Vagina (tissue), 2 donors: ENCODE results near the gene PIH1D1.

ENCODE experiments used
- POLR2A ChIP-seq, 2 donors: fragments of 450-650 bp; IDR thresholded peaks; one replicate each; pipeline ENCODE4 v1.6.1; 2017; ENCODE audit warnings: antibody characterized with exemption in 2 of 2, mild to moderate bottlenecking in 2 of 2, moderate library complexity in 2 of 2
- TF ChIP-seq, protein P1 (sequence below), 3 experiments: fragments of 450-650 bp in 2 of 3; fragments of 200-600 bp in 1 of 3; sonication (generic) in 1 of 3; IDR thresholded peaks; one replicate each; pipeline ENCODE4 v1.5.1; 2017 to 2019; ENCODE audit warnings: antibody characterized with exemption in 3 of 3, mild to moderate bottlenecking in 2 of 3, moderate library complexity in 2 of 3

DNA sequence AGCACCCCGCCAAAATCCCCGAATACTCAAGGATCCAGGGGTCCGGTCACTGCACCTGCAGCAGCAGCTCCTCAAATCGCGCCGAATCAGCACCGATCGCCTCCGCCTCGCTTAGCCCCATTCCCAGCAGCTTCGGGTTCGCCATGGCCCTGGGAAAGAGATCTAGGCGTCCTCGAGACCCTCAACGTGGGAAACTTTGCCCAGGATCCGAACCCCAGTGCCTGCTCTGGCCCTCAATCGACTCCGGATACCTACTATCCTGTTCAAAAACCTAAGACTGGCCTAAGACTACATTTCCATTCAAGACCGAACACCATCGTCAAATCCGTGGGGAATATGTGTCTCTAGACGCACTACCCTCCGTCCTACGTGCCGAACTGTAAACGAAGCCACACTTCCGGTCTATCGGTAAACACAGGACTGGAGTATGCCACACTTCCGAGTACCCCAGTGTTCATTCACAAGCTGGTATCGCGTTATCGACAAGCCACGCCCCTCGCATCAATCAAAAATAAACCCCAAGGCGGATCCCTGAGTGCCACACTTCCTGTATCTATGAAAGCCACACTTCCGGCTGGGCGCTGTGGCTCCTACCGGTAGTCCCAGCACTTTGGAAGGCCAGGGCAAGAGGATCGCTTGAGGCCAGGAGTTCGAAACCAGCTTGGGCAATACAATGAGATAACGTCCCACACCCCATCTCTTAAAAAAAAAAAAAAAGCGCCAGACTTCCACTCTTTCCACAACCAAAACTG lies at the start of gene PIH1D1:
- TF ChIP-seq, protein P1, sequence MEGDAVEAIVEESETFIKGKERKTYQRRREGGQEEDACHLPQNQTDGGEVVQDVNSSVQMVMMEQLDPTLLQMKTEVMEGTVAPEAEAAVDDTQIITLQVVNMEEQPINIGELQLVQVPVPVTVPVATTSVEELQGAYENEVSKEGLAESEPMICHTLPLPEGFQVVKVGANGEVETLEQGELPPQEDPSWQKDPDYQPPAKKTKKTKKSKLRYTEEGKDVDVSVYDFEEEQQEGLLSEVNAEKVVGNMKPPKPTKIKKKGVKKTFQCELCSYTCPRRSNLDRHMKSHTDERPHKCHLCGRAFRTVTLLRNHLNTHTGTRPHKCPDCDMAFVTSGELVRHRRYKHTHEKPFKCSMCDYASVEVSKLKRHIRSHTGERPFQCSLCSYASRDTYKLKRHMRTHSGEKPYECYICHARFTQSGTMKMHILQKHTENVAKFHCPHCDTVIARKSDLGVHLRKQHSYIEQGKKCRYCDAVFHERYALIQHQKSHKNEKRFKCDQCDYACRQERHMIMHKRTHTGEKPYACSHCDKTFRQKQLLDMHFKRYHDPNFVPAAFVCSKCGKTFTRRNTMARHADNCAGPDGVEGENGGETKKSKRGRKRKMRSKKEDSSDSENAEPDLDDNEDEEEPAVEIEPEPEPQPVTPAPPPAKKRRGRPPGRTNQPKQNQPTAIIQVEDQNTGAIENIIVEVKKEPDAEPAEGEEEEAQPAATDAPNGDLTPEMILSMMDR (IDR thresholded peaks at IDR 0.05): no peak
- no peak for TF ChIP-seq POLR2A (IDR thresholded peaks at IDR 0.05)
